ENCODE measurements around the gene GRK6. TPM values are rescaled to one million over a fixed set of nuclear protein-coding genes. Genes with fewer than 3 reads are reported as not detected.

Gene GRK6
- 43.9 TPM for total RNA-seq
- long read RNA-seq, transcript GRK6-201 (16 exons, 2,939 nt) = minor isoform, 53 of 152 reads
- long read RNA-seq, transcript GRK6-211 (16 exons, 2,571 nt) = major isoform, 63 of 152 reads
- long read RNA-seq, partial matches to known transcripts = 16 of 152 reads
- long read RNA-seq, other reads (novel, unspliced or antisense) = 17 of 152 reads

GRCh38 chr5:177426566-177427210 lies at the start of gene GRK6:
GRK6 (plus strand) TSS chr5:177426676; CDS start chr5:177426846, 170 bp downstream.
- ATAC-seq = peak; percentile 2
- peak within 1 kb of the TSS; percentile 95 for H3K27ac ChIP-seq
- H3K4me3 ChIP-seq = peak within 1 kb of the TSS; percentile 77
- TF ChIP-seq CTCF (IDR thresholded peaks at IDR 0.05) = no peak
- intact Hi-C loops (cut with DNase I) = no loop called here
- no peaks in the 10 kb centered on the region for H3K9me3 ChIP-seq
- H3K27me3 ChIP-seq = no peaks in the 10 kb centered on the region
- H3K4me1 ChIP-seq = peaks cover 46% of the 10 kb centered on the region
- peak; percentile 86 for DNase-seq
- H3K36me3 ChIP-seq = peaks cover 3% of the 10 kb centered on the region

GRCh38 chr5:177377851-177378776 lies 48.4 kb upstream of the GRK6 start:
- H3K27ac ChIP-seq = no peak overlapping the region
- no peaks in the 10 kb centered on the region for H3K4me1 ChIP-seq
- TF ChIP-seq CTCF (IDR thresholded peaks at IDR 0.05) = no peak
- no peak overlapping the region for H3K4me3 ChIP-seq
- H3K9me3 ChIP-seq = no peaks in the 10 kb centered on the region
- DNase-seq (no peak), ATAC-seq (no peak)
- no peaks in the 10 kb centered on the region for H3K36me3 ChIP-seq
- H3K27me3 ChIP-seq = peaks cover 5% of the 10 kb centered on the region
- intact Hi-C loops (cut with DNase I) = no loop called here

- peaks cover 5% of the 10 kb centered on the region for H3K27me3 ChIP-seq
- H3K27ac ChIP-seq = no peak overlapping the region
- H3K9me3 ChIP-seq = no peaks in the 10 kb centered on the region
- H3K4me1 ChIP-seq = no peaks in the 10 kb centered on the region
- ATAC-seq (peak; percentile 70), DNase-seq (no peak)
- no peak overlapping the region for H3K4me3 ChIP-seq
- intact Hi-C loops (cut with DNase I) = no loop called here
- H3K36me3 ChIP-seq = no peaks in the 10 kb centered on the region
- no peak for TF ChIP-seq CTCF (IDR thresholded peaks at IDR 0.05)
These were observed 47.3 kb upstream of the GRK6 start for GRCh38 chr5:177378884-177379883.

- no peak for DNase-seq
- Histone ChIP-seq H3K36me3 (no peaks in the 10 kb centered on the region), H3K4me3 (no peak overlapping the region), H3K4me1 (no peaks in the 10 kb centered on the region), H3K27ac (no peak overlapping the region), H3K27me3 (peaks cover 11% of the 10 kb centered on the region), H3K9me3 (no peaks in the 10 kb centered on the region)
- intact Hi-C loops (cut with DNase I) = no loop called here
- TF ChIP-seq CTCF (IDR thresholded peaks at IDR 0.05) = no peak
- ATAC-seq = no peak
These were observed 45.7 kb upstream of the GRK6 start for GRCh38 chr5:177380805-177381126.

GRCh38 chr5:177382423-177383029 lies 44.0 kb upstream of the GRK6 start:
- Histone ChIP-seq H3K4me3 (no peak overlapping the region), H3K27me3 (peaks cover 14% of the 10 kb centered on the region), H3K36me3 (no peaks in the 10 kb centered on the region), H3K4me1 (no peaks in the 10 kb centered on the region), H3K9me3 (no peaks in the 10 kb centered on the region), H3K27ac (no peak overlapping the region)
- ATAC-seq (no peak), DNase-seq (no peak)
- no peak for TF ChIP-seq CTCF (IDR thresholded peaks at IDR 0.05)
- intact Hi-C loops (cut with DNase I) = no loop called here

Measured in upper lobe of right lung (tissue), 1 donor.